Cardiac fibroblast (primary cell): Measurements from ENCODE around the gene SLC6A6.

Source experiments
- DNase-seq, 2 donors: peaks; one replicate each; pipeline versions ENCODE4 v3.0.0 to v3.0.0-alpha.2; 2010; ENCODE audit warnings: low read depth in 2 of 2
- H3K4me3 ChIP-seq, 2 donors: replicated peaks in 1 of 2; 1 replicate in 1 of 2; 2 replicates in 1 of 2; pipeline ENCODE4 v1.5.1; 2011; ENCODE audit warnings: low read depth in 2 of 2, low read length in 2 of 2, mild to moderate bottlenecking in 2 of 2, moderate library complexity in 1 of 2
- TF ChIP-seq, protein P1 (sequence below): IDR thresholded peaks from one replicate; pipeline ENCODE4 v1.5.1; 2011; ENCODE audit warnings: low read depth, mild to moderate bottlenecking, low read length, inconsistent platforms

Gene SLC6A6

DNA sequence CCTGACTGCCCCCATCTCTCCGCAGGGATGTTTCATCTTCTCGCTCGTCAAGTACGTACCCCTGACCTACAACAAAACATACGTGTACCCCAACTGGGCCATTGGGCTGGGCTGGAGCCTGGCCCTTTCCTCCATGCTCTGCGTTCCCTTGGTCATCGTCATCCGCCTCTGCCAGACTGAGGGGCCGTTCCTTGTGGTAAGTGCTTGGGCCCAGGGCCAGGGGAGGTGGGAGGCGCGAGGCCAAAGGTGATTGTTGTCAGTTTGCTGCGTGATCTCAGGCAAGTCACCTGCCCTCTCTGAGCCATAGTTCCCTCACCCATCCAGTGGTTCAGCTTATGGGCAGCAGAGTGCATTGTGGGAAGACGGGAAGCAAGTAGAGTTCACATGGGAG is 79.2 kb downstream of the SLC6A6 start:
- TF ChIP-seq, protein P1, sequence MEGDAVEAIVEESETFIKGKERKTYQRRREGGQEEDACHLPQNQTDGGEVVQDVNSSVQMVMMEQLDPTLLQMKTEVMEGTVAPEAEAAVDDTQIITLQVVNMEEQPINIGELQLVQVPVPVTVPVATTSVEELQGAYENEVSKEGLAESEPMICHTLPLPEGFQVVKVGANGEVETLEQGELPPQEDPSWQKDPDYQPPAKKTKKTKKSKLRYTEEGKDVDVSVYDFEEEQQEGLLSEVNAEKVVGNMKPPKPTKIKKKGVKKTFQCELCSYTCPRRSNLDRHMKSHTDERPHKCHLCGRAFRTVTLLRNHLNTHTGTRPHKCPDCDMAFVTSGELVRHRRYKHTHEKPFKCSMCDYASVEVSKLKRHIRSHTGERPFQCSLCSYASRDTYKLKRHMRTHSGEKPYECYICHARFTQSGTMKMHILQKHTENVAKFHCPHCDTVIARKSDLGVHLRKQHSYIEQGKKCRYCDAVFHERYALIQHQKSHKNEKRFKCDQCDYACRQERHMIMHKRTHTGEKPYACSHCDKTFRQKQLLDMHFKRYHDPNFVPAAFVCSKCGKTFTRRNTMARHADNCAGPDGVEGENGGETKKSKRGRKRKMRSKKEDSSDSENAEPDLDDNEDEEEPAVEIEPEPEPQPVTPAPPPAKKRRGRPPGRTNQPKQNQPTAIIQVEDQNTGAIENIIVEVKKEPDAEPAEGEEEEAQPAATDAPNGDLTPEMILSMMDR = no peak
- DNase-seq = no peak
- no peak overlapping the region for H3K4me3 ChIP-seq

DNA sequence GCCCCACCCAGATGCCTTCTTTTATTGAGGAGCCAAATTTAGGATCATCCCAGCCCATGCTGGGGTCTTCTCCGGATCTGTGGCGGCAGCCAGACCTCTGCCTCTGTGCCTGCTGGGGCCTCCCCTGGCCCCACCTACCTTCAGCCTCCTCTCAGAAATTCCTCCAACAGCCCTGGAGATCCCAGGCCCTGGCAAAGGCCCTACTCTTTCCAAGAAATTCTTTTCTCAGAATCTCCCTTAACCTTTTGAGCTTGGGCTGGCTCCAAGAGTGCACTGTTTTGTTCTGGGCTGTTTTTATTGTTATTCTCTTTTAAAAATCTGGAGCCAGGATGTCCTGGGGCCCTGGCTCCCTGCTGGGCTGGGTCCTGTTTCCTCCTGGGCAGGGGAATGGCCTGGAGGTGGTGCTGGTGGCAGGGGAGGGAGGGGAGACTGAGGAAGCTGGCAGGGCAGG is 79.9 kb downstream of the SLC6A6 start:
- H3K4me3 ChIP-seq = no peak overlapping the region
- TF ChIP-seq, protein P1 = no peak
- peak in 1 of 2 donors; percentile 73 for DNase-seq

DNA sequence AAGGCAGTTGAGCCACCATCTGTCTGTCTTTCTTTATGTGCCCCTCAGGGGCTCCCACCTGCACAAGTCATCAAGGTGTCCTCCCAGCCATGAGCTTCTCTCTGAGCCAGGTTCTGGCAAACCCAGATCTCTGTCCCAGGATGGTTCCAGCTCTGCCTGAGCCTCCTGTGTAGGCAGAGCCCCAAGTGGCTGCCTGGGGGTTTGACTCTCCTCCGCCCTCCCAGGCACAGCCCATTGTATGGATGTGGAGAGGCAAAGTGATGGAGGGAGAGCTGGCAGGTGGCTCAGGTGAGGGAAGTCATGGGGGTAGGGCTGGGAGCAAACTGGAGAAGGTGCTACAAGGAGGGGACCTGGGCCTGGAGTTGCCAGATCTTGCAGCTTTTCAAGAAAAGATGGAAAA is 80.9 kb downstream of the SLC6A6 start:
- H3K4me3 ChIP-seq = no peak overlapping the region
- TF ChIP-seq, protein P1 = no peak
- no peak for DNase-seq

DNA sequence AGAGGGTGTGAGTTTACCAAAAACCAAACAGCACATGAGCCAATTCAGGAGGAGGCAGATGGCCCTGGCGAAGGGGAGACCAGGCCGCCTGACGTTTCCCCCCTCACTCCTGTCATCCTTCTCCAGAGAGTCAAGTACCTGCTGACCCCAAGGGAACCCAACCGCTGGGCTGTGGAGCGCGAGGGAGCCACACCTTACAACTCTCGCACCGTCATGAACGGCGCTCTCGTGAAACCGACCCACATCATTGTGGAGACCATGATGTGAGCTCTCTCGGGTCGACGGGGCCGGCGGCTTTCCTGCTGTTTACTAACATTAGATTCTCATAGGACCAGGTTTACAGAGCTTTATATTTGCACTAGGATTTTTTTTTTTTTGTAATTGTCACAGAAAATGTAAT is 82.3 kb downstream of the SLC6A6 start:
- TF ChIP-seq, protein P1 = no peak
- DNase-seq = no peak
- H3K4me3 ChIP-seq = no peak overlapping the region

DNA sequence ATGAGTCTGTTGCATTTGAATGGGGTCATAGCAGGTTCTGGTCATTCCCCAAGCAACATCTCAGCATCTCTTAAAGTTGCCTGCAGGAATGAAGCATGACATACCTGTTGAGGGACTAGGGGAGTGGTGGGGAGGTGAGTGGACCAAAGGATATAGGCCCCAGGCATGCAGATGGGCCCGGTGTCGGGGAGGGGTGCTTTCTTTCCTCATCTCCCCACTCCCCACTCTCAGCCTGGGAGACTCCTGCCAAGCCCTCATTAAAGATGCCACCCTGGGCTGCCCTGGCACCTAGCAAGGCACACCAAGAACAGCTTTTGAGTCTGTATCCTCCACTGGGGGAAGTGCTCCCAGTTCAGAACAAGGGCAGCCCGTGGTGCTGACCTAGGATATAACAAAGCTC is 83.6 kb downstream of the SLC6A6 start:
- no peak for DNase-seq
- no peak overlapping the region for H3K4me3 ChIP-seq
- TF ChIP-seq, protein P1 = no peak

DNA sequence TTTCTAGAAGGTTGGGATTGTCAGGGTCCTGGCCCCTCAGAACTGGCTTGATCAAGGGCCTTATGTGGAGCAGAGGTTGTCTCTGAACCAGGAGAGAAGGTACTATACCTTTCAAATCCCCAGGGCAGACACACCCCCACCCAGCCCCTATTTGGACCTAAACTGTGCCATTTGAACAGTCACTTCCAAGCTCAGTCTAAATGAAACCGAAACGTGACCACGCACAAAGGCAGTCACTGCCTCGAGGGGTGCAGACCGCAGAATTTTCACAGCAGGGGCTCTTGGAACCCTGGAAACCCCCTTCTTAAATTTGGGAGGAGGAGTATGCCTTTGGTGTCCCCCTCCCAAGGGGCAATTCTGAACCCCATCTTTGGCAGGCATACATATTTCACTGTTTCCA is 84.1 kb downstream of the SLC6A6 start:
- no peak for DNase-seq
- TF ChIP-seq, protein P1 = no peak
- no peak overlapping the region for H3K4me3 ChIP-seq

DNA sequence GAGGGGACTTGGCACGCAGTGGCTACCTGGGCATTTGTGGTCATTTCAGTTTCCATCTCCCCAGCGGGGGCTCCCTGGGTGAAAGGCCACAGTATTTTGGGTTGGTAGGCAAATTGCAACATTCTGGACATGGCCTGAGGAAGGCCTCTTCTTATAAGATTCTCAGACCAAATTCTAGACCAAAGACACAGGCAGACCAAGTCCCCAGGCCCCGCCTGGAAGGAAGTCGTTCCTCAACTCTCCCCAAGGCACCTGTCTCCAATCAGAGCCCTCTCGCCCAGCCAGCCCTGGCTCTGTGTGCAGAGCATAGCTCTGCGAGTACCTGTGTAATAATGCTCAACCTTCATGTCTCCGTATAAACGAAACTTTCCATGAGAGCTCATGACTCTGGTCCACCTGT is 84.7 kb downstream of the SLC6A6 start:
- DNase-seq = no peak
- TF ChIP-seq, protein P1 = no peak

More for the DNA sequence above, 84.7 kb downstream of the SLC6A6 start:
- no peak overlapping the region for H3K4me3 ChIP-seq
